VCaP (cell line): Measurements from ENCODE around the gene FMN2.
"Not testable (repeated sequence)": the region's sequence is repeated elsewhere in the genome, so short reads cannot be mapped to it uniquely, and the experiment has no call there.

ENCODE experiments used
- H3K27ac ChIP-seq: fragments of 450-650 bp; 2 replicates; pipeline ENCODE4 v1.5.1; 2017
- CTCF ChIP-seq: fragments of 450-650 bp; conservative IDR thresholded peaks from 2 replicates; pipeline ENCODE4 v1.5.1; 2017; ENCODE audit warnings: mild to moderate bottlenecking, moderate library complexity

Gene FMN2

GRCh38 chr1:240274569-240274968, 182.9 kb downstream of the FMN2 start:
- no peak overlapping the region for H3K27ac ChIP-seq
- no peak for TF ChIP-seq CTCF

- H3K27ac ChIP-seq, result not testable (repeated sequence)
These were observed 183.5 kb downstream of the FMN2 start for GRCh38 chr1:240275219-240275618.

GRCh38 chr1:240278082-240278481, 186.4 kb downstream of the FMN2 start:
- TF ChIP-seq CTCF, result no peak
- H3K27ac ChIP-seq, result no peak overlapping the region

- TF ChIP-seq CTCF, result no peak
- H3K27ac ChIP-seq, result peak overlapping the region; percentile 53
These were observed 189.1 kb downstream of the FMN2 start for GRCh38 chr1:240280560-240281322.

GRCh38 chr1:240282061-240282830, 190.6 kb downstream of the FMN2 start:
- no peak for TF ChIP-seq CTCF
- peak overlapping the region; percentile 53 for H3K27ac ChIP-seq

GRCh38 chr1:240284656-240285414, 193.2 kb downstream of the FMN2 start:
- no peak overlapping the region for H3K27ac ChIP-seq
- no peak for TF ChIP-seq CTCF

- no peak overlapping the region for H3K27ac ChIP-seq
These were observed 193.9 kb downstream of the FMN2 start for GRCh38 chr1:240285540-240285939.

More at GRCh38 chr1:240285540-240285939, 193.9 kb downstream of the FMN2 start:
- no peak for TF ChIP-seq CTCF
